ENCODE data around the gene NME7.
"Not testable (repeated sequence)": the region's sequence is repeated elsewhere in the genome, so short reads cannot be mapped to it uniquely, and the experiment has no call there.

The NME7 gene

GRCh38 chr1:169288011-169288414, 79.6 kb downstream of the NME7 start:
- Histone ChIP-seq H3K27me3 (no peaks in the 10 kb centered on the region), H3K36me3 (no peaks in the 10 kb centered on the region), H3K9me3 (no peaks in the 10 kb centered on the region), H3K4me3 (ENCODE audit: low read depth, low read length) (no peak overlapping the region), H3K4me1 (no peaks in the 10 kb centered on the region)
- no peak for TF ChIP-seq CTCF (IDR thresholded peaks at IDR 0.05; ENCODE audit: low read depth, low read length)
- DNase-seq: no peak

- Histone ChIP-seq H3K27me3 (no peaks in the 10 kb centered on the region), H3K4me3 (ENCODE audit: low read depth, low read length) (no peak overlapping the region), H3K9me3 (no peaks in the 10 kb centered on the region), H3K36me3 (no peaks in the 10 kb centered on the region), H3K4me1 (no peaks in the 10 kb centered on the region)
- no peak for DNase-seq
- no peak for TF ChIP-seq CTCF (IDR thresholded peaks at IDR 0.05; ENCODE audit: low read depth, low read length)
Observed at GRCh38 chr1:169287280-169287679, 80.3 kb downstream of the NME7 start.

- not testable (repeated sequence) for H3K4me1 ChIP-seq; H3K36me3 ChIP-seq; H3K27me3 ChIP-seq; H3K9me3 ChIP-seq; H3K4me3 ChIP-seq (ENCODE audit: low read depth, low read length); DNase-seq
Observed at GRCh38 chr1:169281562-169281961, 86.0 kb downstream of the NME7 start.

GRCh38 chr1:169271098-169271497, 96.5 kb downstream of the NME7 start:
- DNase-seq: no peak
- Histone ChIP-seq H3K4me3 (ENCODE audit: low read depth, low read length) (no peak overlapping the region), H3K36me3 (no peaks in the 10 kb centered on the region), H3K9me3 (no peaks in the 10 kb centered on the region), H3K27me3 (no peaks in the 10 kb centered on the region), H3K4me1 (no peaks in the 10 kb centered on the region)
- TF ChIP-seq CTCF (IDR thresholded peaks at IDR 0.05; ENCODE audit: low read depth, low read length): no peak

- H3K4me3 ChIP-seq (ENCODE audit: low read depth, low read length): no peak overlapping the region
- no peaks in the 10 kb centered on the region for H3K4me1 ChIP-seq
- no peaks in the 10 kb centered on the region for H3K27me3 ChIP-seq
- no peak for DNase-seq
- no peaks in the 10 kb centered on the region for H3K9me3 ChIP-seq
- no peak for TF ChIP-seq CTCF (IDR thresholded peaks at IDR 0.05; ENCODE audit: low read depth, low read length)
- H3K36me3 ChIP-seq: no peaks in the 10 kb centered on the region
Observed at GRCh38 chr1:169266133-169266532, 101.5 kb downstream of the NME7 start.

GRCh38 chr1:169263059-169263458, 104.5 kb downstream of the NME7 start:
- no peak overlapping the region for H3K4me3 ChIP-seq (ENCODE audit: low read depth, low read length)
- no peaks in the 10 kb centered on the region for H3K27me3 ChIP-seq
- H3K9me3 ChIP-seq: no peaks in the 10 kb centered on the region
- H3K36me3 ChIP-seq: no peaks in the 10 kb centered on the region
- TF ChIP-seq CTCF (IDR thresholded peaks at IDR 0.05; ENCODE audit: low read depth, low read length): no peak
- H3K4me1 ChIP-seq: no peaks in the 10 kb centered on the region
- no peak for DNase-seq

GRCh38 chr1:169261884-169262283, 105.7 kb downstream of the NME7 start:
- no peak for DNase-seq
- no peak overlapping the region for H3K4me3 ChIP-seq (ENCODE audit: low read depth, low read length)
- H3K9me3 ChIP-seq: no peaks in the 10 kb centered on the region
- H3K4me1 ChIP-seq: no peaks in the 10 kb centered on the region
- TF ChIP-seq CTCF (IDR thresholded peaks at IDR 0.05; ENCODE audit: low read depth, low read length): no peak
- no peaks in the 10 kb centered on the region for H3K27me3 ChIP-seq
- no peaks in the 10 kb centered on the region for H3K36me3 ChIP-seq
